ENCODE results near the gene ALDH1A1. TPM values are rescaled to one million over a fixed set of nuclear protein-coding genes. Genes with fewer than 3 reads are reported as not detected.

Gene ALDH1A1
- polyA plus RNA-seq, 2 donors = 22.9 to 37.8 TPM

DNA sequence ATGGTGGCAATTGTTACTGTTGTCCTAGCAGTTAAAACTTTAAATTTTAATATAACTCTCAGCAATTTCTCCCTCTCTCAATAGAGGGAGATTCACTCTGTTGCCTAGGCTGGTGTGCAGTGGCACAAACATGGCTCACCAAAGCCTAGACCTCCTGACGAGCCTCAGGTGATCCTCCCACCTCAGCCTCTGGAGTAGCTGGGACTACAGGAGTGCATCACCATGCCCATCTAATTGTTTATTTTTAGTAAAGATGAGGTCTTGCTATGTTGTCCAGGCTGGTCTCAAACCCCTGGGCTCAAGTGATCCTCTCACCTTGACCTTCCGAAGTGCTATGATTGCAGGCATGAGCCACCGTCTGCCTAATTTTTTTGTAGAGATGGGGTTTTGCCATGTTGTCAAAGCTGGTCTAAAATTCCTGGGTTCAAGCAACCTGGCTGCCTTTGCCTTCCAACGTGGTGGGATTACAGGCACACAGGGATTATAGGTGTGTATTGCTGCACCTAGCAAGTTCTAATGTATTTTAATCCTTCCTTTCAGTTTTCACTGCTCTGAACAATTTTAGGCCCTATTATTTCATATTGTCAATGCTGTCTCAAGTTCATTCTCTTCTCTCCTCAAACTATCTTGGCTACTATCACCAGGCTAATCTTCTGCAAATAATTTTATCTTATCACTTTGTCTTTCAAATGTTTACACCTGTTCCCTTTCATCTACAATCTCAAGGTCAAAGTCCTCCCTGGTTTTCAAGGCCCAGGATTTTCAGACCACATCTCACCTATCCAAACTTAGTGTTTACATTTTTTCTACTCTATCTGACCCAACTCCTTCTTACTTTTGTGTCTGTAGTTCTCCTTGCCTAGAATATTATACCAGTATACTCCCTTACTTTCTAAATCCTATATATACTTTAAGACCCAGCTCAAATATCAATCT, 18.9 kb downstream of the ALDH1A1 start:
- 82% methylated on average over 4 of the region's 4 CpGs for WGBS, 2 donors
- Histone ChIP-seq H3K27ac (ENCODE audit: low read depth in 2 of 2, low read length in 1 of 2) (no peak overlapping the region), H3K9me3 (ENCODE audit: control insufficient read depth in 2 of 2, insufficient read depth in 1 of 2, low read depth in 1 of 2, low read length in 1 of 2) (no peaks in the 10 kb centered on the region), H3K4me1 (ENCODE audit: control insufficient read depth in 2 of 2, insufficient read depth in 2 of 2, low read length in 1 of 2) (no peaks in the 10 kb centered on the region), H3K4me3 (ENCODE audit: low read depth in 1 of 2, low read length in 2 of 2) (no peak overlapping the region), H3K27me3 (ENCODE audit: control insufficient read depth in 1 of 2, insufficient read depth in 2 of 2, low read length in 2 of 2) (no peaks in the 10 kb centered on the region), H3K36me3 (ENCODE audit: control insufficient read depth in 2 of 2, insufficient read depth in 2 of 2, low read length in 1 of 2) (no peaks in the 10 kb centered on the region)

DNA sequence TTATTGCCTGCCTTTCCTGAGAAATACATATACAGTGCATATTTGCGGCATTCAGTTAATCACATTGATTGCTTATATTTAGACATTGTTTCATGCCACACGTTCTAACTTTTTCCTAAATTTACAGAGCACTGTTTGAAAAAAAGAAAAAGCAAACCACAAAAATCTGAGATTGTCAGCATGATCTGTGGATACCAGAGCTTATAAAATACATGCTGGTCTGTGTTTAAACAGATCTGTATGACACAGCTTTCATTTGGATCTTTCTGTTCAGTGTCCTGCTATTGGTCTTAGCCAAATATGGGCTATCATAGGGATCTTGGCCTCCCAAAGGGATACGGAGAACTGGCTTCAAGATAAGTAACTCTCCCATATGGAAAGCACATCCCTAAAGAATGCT, 20.2 kb downstream of the ALDH1A1 start:
- 63 to 68% methylated on average over 3 of the region's 3 CpGs for WGBS, 2 donors
- Histone ChIP-seq H3K27me3 (ENCODE audit: control insufficient read depth in 1 of 2, insufficient read depth in 2 of 2, low read length in 2 of 2) (no peaks in the 10 kb centered on the region), H3K4me3 (ENCODE audit: low read depth in 1 of 2, low read length in 2 of 2) (no peak overlapping the region)

DNA sequence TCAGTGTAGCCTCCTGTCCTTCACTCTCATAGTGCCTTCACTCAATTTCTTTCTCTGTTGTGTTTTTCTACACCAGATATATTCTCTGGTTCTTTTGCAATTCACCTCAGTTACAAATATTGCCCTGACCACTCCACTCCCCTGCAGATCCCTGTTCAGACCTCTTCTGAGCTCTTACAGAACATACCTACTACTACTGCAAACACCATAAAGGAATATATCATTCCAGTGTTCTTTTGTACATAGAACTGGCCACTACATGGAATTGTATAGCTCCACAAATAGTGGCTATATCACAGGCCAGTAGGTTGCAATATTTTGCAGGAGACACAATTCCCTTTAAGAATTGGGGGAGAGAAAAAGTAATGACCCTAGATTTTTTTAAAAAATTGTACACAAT, 21.0 kb downstream of the ALDH1A1 start:
- no peak overlapping the region for H3K4me3 ChIP-seq (ENCODE audit: low read depth in 1 of 2, low read length in 2 of 2)
- H3K9me3 ChIP-seq (ENCODE audit: control insufficient read depth in 2 of 2, insufficient read depth in 1 of 2, low read depth in 1 of 2, low read length in 1 of 2) = no peaks in the 10 kb centered on the region
- H3K27me3 ChIP-seq (ENCODE audit: control insufficient read depth in 1 of 2, insufficient read depth in 2 of 2, low read length in 2 of 2) = no peaks in the 10 kb centered on the region
- H3K4me1 ChIP-seq (ENCODE audit: control insufficient read depth in 2 of 2, insufficient read depth in 2 of 2, low read length in 1 of 2) = no peaks in the 10 kb centered on the region
- H3K27ac ChIP-seq (ENCODE audit: low read depth in 2 of 2, low read length in 1 of 2) = no peak overlapping the region
- no peaks in the 10 kb centered on the region for H3K36me3 ChIP-seq (ENCODE audit: control insufficient read depth in 2 of 2, insufficient read depth in 2 of 2, low read length in 1 of 2)

More for the DNA sequence above, 20.2 kb downstream of the ALDH1A1 start:
- Histone ChIP-seq H3K4me1 (ENCODE audit: control insufficient read depth in 2 of 2, insufficient read depth in 2 of 2, low read length in 1 of 2) (no peaks in the 10 kb centered on the region), H3K36me3 (ENCODE audit: control insufficient read depth in 2 of 2, insufficient read depth in 2 of 2, low read length in 1 of 2) (no peaks in the 10 kb centered on the region), H3K27ac (ENCODE audit: low read depth in 2 of 2, low read length in 1 of 2) (no peak overlapping the region), H3K9me3 (ENCODE audit: control insufficient read depth in 2 of 2, insufficient read depth in 1 of 2, low read depth in 1 of 2, low read length in 1 of 2) (no peaks in the 10 kb centered on the region)

DNA sequence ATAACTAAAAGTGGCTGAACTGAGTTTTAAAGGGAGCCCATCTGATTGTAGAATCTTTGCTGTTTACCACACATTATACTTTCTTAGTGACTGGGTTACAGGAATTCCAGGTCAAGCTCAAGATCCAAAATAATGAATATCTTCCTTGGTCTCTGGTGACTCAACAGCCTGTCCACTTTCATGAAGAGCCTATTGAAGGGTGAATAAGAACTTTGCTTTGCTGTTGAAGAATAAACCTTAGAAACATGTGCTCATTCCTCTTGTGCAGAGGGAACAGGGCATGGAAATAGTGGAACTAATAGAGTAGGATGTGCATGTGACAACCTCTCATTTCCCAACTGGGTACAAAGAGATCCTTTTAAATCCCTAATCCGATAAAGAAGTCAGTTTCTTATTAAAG, 21.4 kb downstream of the ALDH1A1 start:
- Histone ChIP-seq H3K27ac (ENCODE audit: low read depth in 2 of 2, low read length in 1 of 2) (no peak overlapping the region), H3K27me3 (ENCODE audit: control insufficient read depth in 1 of 2, insufficient read depth in 2 of 2, low read length in 2 of 2) (no peaks in the 10 kb centered on the region), H3K4me3 (ENCODE audit: low read depth in 1 of 2, low read length in 2 of 2) (no peak overlapping the region), H3K9me3 (ENCODE audit: control insufficient read depth in 2 of 2, insufficient read depth in 1 of 2, low read depth in 1 of 2, low read length in 1 of 2) (no peaks in the 10 kb centered on the region), H3K36me3 (ENCODE audit: control insufficient read depth in 2 of 2, insufficient read depth in 2 of 2, low read length in 1 of 2) (no peaks in the 10 kb centered on the region), H3K4me1 (ENCODE audit: control insufficient read depth in 2 of 2, insufficient read depth in 2 of 2, low read length in 1 of 2) (no peaks in the 10 kb centered on the region)
- 82 to 87% methylated on average over 1 of the region's 1 CpG for WGBS, 2 donors

DNA sequence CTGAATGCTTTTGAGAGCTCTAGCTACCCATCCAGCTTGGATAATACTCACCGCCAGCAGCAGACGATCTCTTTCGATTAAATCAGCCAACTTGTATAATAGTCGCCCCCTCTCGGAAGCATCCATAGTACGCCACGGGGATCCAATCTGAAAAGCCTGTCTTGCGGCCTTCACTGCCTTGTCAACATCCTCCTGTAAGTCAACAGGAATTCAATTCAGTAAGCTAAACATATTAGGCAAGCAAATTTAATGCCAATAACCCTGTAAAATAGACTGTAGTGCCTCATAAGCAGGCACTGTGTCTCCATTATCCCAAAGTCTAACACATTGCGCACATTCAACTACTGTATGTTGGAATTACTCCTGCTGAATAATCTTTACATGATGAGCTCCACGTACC, 22.0 kb downstream of the ALDH1A1 start:
- no peak overlapping the region for H3K4me3 ChIP-seq (ENCODE audit: low read depth in 1 of 2, low read length in 2 of 2)
- 94 to 95% methylated on average over 10 of the region's 10 CpGs for WGBS, 2 donors
- no peaks in the 10 kb centered on the region for H3K27me3 ChIP-seq (ENCODE audit: control insufficient read depth in 1 of 2, insufficient read depth in 2 of 2, low read length in 2 of 2)
- H3K36me3 ChIP-seq (ENCODE audit: control insufficient read depth in 2 of 2, insufficient read depth in 2 of 2, low read length in 1 of 2) = no peaks in the 10 kb centered on the region
- H3K27ac ChIP-seq (ENCODE audit: low read depth in 2 of 2, low read length in 1 of 2) = no peak overlapping the region
- H3K4me1 ChIP-seq (ENCODE audit: control insufficient read depth in 2 of 2, insufficient read depth in 2 of 2, low read length in 1 of 2) = no peaks in the 10 kb centered on the region
- H3K9me3 ChIP-seq (ENCODE audit: control insufficient read depth in 2 of 2, insufficient read depth in 1 of 2, low read depth in 1 of 2, low read length in 1 of 2) = no peaks in the 10 kb centered on the region

DNA sequence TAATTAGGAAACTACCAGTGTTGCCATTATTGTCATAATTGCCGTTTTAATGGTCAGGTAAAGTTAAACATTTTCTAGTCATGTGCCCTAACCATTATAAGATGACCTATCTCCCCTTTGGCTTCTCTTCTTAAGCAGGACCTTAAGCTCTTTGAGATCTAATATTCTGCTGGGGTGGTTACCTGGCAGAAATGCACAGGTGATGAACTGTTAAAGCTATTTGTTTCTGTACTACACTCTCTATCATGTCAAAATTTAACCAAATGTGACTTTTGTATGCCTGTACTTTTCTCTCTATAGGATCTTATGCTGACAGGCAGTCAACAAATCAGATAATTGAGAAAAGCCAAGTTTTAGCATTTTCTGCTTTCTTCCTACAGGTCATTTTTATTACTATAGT, 23.3 kb downstream of the ALDH1A1 start:
- Histone ChIP-seq H3K4me1 (ENCODE audit: control insufficient read depth in 2 of 2, insufficient read depth in 2 of 2, low read length in 1 of 2) (no peaks in the 10 kb centered on the region), H3K4me3 (ENCODE audit: low read depth in 1 of 2, low read length in 2 of 2) (no peak overlapping the region), H3K27ac (ENCODE audit: low read depth in 2 of 2, low read length in 1 of 2) (no peak overlapping the region), H3K27me3 (ENCODE audit: control insufficient read depth in 1 of 2, insufficient read depth in 2 of 2, low read length in 2 of 2) (no peaks in the 10 kb centered on the region), H3K9me3 (ENCODE audit: control insufficient read depth in 2 of 2, insufficient read depth in 1 of 2, low read depth in 1 of 2, low read length in 1 of 2) (no peaks in the 10 kb centered on the region), H3K36me3 (ENCODE audit: control insufficient read depth in 2 of 2, insufficient read depth in 2 of 2, low read length in 1 of 2) (no peaks in the 10 kb centered on the region)
- WGBS, 2 donors = 80 to 92% methylated on average over 1 of the region's 1 CpG

DNA sequence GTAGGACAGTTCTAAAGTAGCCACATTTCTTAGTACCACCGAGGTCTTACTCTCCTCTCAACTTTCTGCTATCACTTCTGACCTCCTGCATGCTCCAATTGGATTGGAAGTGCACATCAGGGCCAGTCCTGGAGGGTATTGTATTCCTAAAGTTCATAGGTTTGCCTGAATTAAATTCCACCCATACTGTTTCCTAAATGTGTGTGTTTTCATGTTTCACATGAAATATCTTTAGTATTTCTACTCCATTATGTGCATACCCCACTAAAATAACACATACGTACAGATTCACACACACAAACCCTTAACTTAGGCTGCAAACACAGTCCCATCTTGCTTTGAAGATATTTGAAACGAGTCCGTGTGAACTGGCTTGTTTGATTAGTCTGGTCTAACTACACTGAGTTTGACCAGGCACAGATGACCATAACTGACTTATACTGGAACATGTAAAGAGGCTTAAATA, 24.8 kb downstream of the ALDH1A1 start:
- H3K27me3 ChIP-seq (ENCODE audit: control insufficient read depth in 1 of 2, insufficient read depth in 2 of 2, low read length in 2 of 2) = no peaks in the 10 kb centered on the region
- H3K4me3 ChIP-seq (ENCODE audit: low read depth in 1 of 2, low read length in 2 of 2) = no peak overlapping the region
- H3K9me3 ChIP-seq (ENCODE audit: control insufficient read depth in 2 of 2, insufficient read depth in 1 of 2, low read depth in 1 of 2, low read length in 1 of 2) = no peaks in the 10 kb centered on the region
- WGBS, 2 donors = 79 to 87% methylated on average over 4 of the region's 4 CpGs
- no peak overlapping the region for H3K27ac ChIP-seq (ENCODE audit: low read depth in 2 of 2, low read length in 1 of 2)
- H3K36me3 ChIP-seq (ENCODE audit: control insufficient read depth in 2 of 2, insufficient read depth in 2 of 2, low read length in 1 of 2) = no peaks in the 10 kb centered on the region
- no peaks in the 10 kb centered on the region for H3K4me1 ChIP-seq (ENCODE audit: control insufficient read depth in 2 of 2, insufficient read depth in 2 of 2, low read length in 1 of 2)

DNA sequence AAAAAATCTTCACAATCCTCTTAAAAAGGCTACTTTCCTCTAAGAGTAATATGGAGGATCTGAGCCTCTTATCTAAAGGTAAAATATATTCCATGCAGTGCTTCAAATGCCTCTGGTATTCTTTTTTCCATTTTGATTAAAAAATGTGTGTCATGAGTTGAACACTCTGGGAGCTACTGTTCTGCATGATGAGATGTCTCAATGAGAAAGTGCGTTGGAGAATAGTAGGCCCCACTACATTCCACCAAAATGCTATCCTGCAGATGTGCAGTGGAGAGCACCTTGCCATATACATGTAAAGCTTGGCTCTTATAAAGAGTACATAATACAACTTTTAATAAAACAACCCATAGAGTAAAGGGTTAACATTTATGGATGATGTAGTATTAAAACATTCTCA, 26.3 kb downstream of the ALDH1A1 start:
- H3K36me3 ChIP-seq (ENCODE audit: control insufficient read depth in 2 of 2, insufficient read depth in 2 of 2, low read length in 1 of 2) = no peaks in the 10 kb centered on the region
- H3K9me3 ChIP-seq (ENCODE audit: control insufficient read depth in 2 of 2, insufficient read depth in 1 of 2, low read depth in 1 of 2, low read length in 1 of 2) = no peaks in the 10 kb centered on the region

DNA sequence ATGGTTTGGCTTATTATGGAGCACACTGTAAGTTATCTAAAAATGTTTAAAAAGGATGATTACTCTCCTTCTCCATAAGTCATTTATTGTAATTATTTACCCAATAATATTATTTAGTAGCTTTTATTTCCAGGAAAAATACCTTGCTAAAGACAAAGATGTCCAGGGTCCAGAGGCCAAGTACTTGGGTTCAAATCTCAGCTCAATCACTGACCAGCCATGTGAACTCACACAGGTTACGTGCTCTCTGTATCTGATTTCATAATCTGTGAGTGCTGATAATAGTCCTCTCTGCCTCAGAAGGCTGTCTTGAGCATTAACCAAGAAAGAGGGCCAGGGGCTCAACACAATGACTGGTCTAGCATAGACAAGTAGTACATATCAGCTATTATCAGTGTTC, 27.0 kb downstream of the ALDH1A1 start:
- Histone ChIP-seq H3K9me3 (ENCODE audit: control insufficient read depth in 2 of 2, insufficient read depth in 1 of 2, low read depth in 1 of 2, low read length in 1 of 2) (no peaks in the 10 kb centered on the region), H3K36me3 (ENCODE audit: control insufficient read depth in 2 of 2, insufficient read depth in 2 of 2, low read length in 1 of 2) (no peaks in the 10 kb centered on the region), H3K4me3 (ENCODE audit: low read depth in 1 of 2, low read length in 2 of 2) (no peak overlapping the region), H3K27me3 (ENCODE audit: control insufficient read depth in 1 of 2, insufficient read depth in 2 of 2, low read length in 2 of 2) (no peaks in the 10 kb centered on the region), H3K27ac (ENCODE audit: low read depth in 2 of 2, low read length in 1 of 2) (no peak overlapping the region), H3K4me1 (ENCODE audit: control insufficient read depth in 2 of 2, insufficient read depth in 2 of 2, low read length in 1 of 2) (no peaks in the 10 kb centered on the region)
- 86 to 87% methylated on average over 1 of the region's 1 CpG for WGBS, 2 donors

More for the DNA sequence above, 26.3 kb downstream of the ALDH1A1 start:
- H3K27ac ChIP-seq (ENCODE audit: low read depth in 2 of 2, low read length in 1 of 2) = no peak overlapping the region
- no peaks in the 10 kb centered on the region for H3K4me1 ChIP-seq (ENCODE audit: control insufficient read depth in 2 of 2, insufficient read depth in 2 of 2, low read length in 1 of 2)
- 90 to 93% methylated on average over 1 of the region's 1 CpG for WGBS, 2 donors
- H3K4me3 ChIP-seq (ENCODE audit: low read depth in 1 of 2, low read length in 2 of 2) = no peak overlapping the region
- no peaks in the 10 kb centered on the region for H3K27me3 ChIP-seq (ENCODE audit: control insufficient read depth in 1 of 2, insufficient read depth in 2 of 2, low read length in 2 of 2)
